HepG2 (cell line): ENCODE data around the gene BYSL. TPM values are rescaled to one million over a fixed set of nuclear protein-coding genes. Genes with fewer than 3 reads are reported as not detected.

Experiments
- ATAD3A ChIP-seq: sonication (generic); formaldehyde crosslinking; IDR thresholded peaks from 2 replicates; pipeline ENCODE4 v1.4.0; 2020; ENCODE audit warnings: missing genetic modification reagents
- KLF6 ChIP-seq: IDR thresholded peaks from 2 replicates; pipeline ENCODE4 v1.8.0; 2016; ENCODE audit warnings: missing biosample characterization, missing genetic modification reagents
- KMT2B ChIP-seq: IDR thresholded peaks from 2 replicates; pipeline ENCODE4 v1.6.1; 2016; ENCODE audit warnings: missing genetic modification reagents, missing compliant biosample characterization
- PAXIP1 ChIP-seq: sonication (generic); formaldehyde crosslinking; conservative IDR thresholded peaks from 2 replicates; pipeline ENCODE4 v1.4.0; 2020; ENCODE audit warnings: mild to moderate bottlenecking, missing genetic modification reagents, moderate library complexity
- PLSCR1 ChIP-seq: sonication (generic); formaldehyde crosslinking; IDR thresholded peaks from 2 replicates; pipeline ENCODE4 v1.5.0; 2020; ENCODE audit warnings: missing genetic modification reagents, mild to moderate bottlenecking, borderline replicate concordance
- PREB ChIP-seq: sonication (generic); formaldehyde crosslinking; IDR thresholded peaks from 2 replicates; pipeline ENCODE4 v1.4.0; 2020; ENCODE audit warnings: missing genetic modification reagents
- RFXANK ChIP-seq: IDR thresholded peaks from 2 replicates; pipeline ENCODE4 v1.6.1; 2016
- ZBTB1 ChIP-seq: sonication (generic); formaldehyde crosslinking; IDR thresholded peaks from 2 replicates; pipeline ENCODE4 v1.4.0; 2020; ENCODE audit warnings: missing genetic modification reagents, borderline replicate concordance
- ZBTB7A ChIP-seq: sonication (generic); formaldehyde crosslinking; IDR thresholded peaks from 2 replicates; pipeline ENCODE4 v1.8.0; 2022; ENCODE audit warnings: mild to moderate bottlenecking, missing genetic modification reagents
- ZEB1 ChIP-seq: IDR thresholded peaks from 2 replicates; pipeline ENCODE4 v1.6.1; 2012; ENCODE audit warnings: mild to moderate bottlenecking, low read depth, inconsistent platforms; ENCODE audit not compliant: insufficient replicate concordance
- ZNF331 ChIP-seq: sonication (generic); formaldehyde crosslinking; IDR thresholded peaks from 2 replicates; pipeline ENCODE4 v1.4.0; 2020; ENCODE audit warnings: missing genetic modification reagents
- ZNF44 ChIP-seq: sonication (generic); formaldehyde crosslinking; IDR thresholded peaks from 2 replicates; pipeline ENCODE4 v1.5.1; 2020; ENCODE audit warnings: mild to moderate bottlenecking, missing genetic modification reagents
- ZNF441 ChIP-seq: sonication (generic); formaldehyde crosslinking; IDR thresholded peaks from 2 replicates; pipeline ENCODE4 v1.7.0; 2021; ENCODE audit warnings: missing genetic modification reagents, borderline replicate concordance
- ZNF557 ChIP-seq: sonication (generic); formaldehyde crosslinking; IDR thresholded peaks from 2 replicates; pipeline ENCODE4 v1.4.0; 2020; ENCODE audit warnings: missing genetic modification reagents
- ZNF614 ChIP-seq: IDR thresholded peaks from 2 replicates; pipeline ENCODE4 v1.6.1; 2018; ENCODE audit warnings: missing biosample characterization, missing genetic modification reagents, inconsistent platforms, borderline replicate concordance
- ZNF746 ChIP-seq: sonication (generic); formaldehyde crosslinking; IDR thresholded peaks from 2 replicates; pipeline ENCODE4 v1.8.0; 2022; ENCODE audit warnings: mild to moderate bottlenecking, missing genetic modification reagents
- ZSCAN20 ChIP-seq: sonication (generic); formaldehyde crosslinking; IDR thresholded peaks from 2 replicates; pipeline ENCODE4 v1.4.0; 2020; ENCODE audit warnings: missing genetic modification reagents, mild to moderate bottlenecking, borderline replicate concordance
- polyA plus RNA-seq, 8 experiments: library from polyadenylated mRNA; depleted of rRNA in 3 of 8; stranded (reverse) in 7 of 8; unstranded in 1 of 8; fragments of >200 nt; fragmentation: Illumina TruSeq in 4 of 8; extraction: Trizol in 4 of 8; gene quantifications; 2 replicates each; pipeline versions ENCODE4 v1.2.1 to v1.2.3, GENCODE V29; 2011 to 2016; ENCODE audit warnings: low read depth in 4 of 8, missing spikeins in 1 of 8, mixed read lengths in 1 of 8; ENCODE audit not compliant: insufficient read depth in 1 of 8
- total RNA-seq, 5 experiments: library from RNA; depleted of rRNA; stranded (reverse); fragments of >200 nt; fragmentation: Illumina TruSeq; extraction: Trizol; gene quantifications; 2 replicates each; pipeline ENCODE4 v1.2.3, GENCODE V29; 2016; ENCODE audit warnings: low read depth in 1 of 5
- TF ChIP-seq, protein P1 (sequence below): sonication (generic); formaldehyde crosslinking; IDR thresholded peaks from 2 replicates; pipeline ENCODE4 v1.8.1; 2023; ENCODE audit warnings: missing genetic modification reagents, inconsistent platforms, borderline replicate concordance
- TF ChIP-seq, protein P2 (sequence below): sonication (generic); formaldehyde crosslinking; IDR thresholded peaks from 2 replicates; pipeline ENCODE4 v1.4.0; 2020; ENCODE audit warnings: mild to moderate bottlenecking, missing genetic modification reagents, borderline replicate concordance
- TF ChIP-seq, protein P3 (sequence below): sonication (generic); formaldehyde crosslinking; IDR thresholded peaks from 2 replicates; pipeline ENCODE4 v1.4.0; 2020; ENCODE audit warnings: missing genetic modification reagents

BYSL gene
- total and polyA plus RNA-seq, 2 of the 13 experiments (the other 11 are each of a cell fraction or from before 2014, with no cell fraction given): 27.9 to 28.6 TPM

DNA sequence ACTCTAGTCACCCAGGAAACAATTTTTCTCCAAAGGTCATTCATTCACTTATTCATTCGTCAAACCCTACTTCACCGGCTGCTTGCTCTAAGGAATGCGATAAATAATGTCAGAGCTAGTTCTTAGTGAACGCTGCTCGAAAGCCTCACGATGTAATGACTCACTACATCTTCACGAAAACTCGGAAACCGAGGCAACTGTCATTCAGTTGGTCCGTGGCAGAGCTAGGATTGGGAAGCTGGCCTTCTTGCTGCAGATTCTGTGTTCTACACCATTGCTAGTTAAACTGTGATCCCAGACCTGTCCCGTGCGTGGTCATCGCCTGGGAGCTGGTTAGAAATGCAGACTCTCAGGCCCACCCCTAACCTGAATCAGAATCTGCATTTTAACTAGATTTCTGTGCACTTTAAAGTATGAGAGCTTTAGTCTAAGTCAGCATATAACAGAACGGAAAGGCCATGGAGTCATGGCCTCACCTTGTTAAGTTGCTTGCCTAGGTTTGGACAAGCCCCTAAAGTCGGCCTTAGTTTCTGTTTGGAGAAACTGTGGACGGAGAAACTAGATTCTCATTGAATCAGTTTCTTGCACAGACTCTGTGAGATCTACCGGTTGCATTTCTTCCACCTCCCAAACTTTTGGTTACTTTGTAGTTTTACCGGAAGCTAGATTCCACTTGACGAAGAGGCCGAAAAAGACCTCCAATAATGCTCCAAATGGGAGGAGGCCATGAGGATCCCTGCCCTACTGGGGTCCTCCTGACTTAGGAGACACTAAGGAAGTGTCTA lies 21.0 kb downstream of the BYSL start (continued):
- TF ChIP-seq PLSCR1 (no peak), ZBTB7A (CRISPR knock-in tag) (peak; percentile 23; the same call in 1 of the 2 replicates), ZSCAN20 (CRISPR knock-in tag) (0 out of 2 replicates have a peak, but pooled peaks have one; percentile 11), ZNF557 (no peak), PAXIP1 (CRISPR knock-in tag) (no peak), PREB (CRISPR knock-in tag) (no peak), ZNF44 (CRISPR knock-in tag) (no peak), ZNF441 (CRISPR knock-in tag) (0 out of 2 replicates have a peak, but pooled peaks have one; percentile 24), ATAD3A (CRISPR knock-in tag) (no peak), ZNF614 (CRISPR knock-in tag) (no peak), ZEB1 (no peak), KMT2B (peak; percentile 34; the same call in 1 of the 2 replicates), RFXANK (CRISPR knock-in tag) (no peak), ZNF331 (no peak), ZNF746 (no peak), KLF6 (CRISPR knock-in tag) (no peak), ZBTB1 (no peak)
- TF ChIP-seq, protein P1, sequence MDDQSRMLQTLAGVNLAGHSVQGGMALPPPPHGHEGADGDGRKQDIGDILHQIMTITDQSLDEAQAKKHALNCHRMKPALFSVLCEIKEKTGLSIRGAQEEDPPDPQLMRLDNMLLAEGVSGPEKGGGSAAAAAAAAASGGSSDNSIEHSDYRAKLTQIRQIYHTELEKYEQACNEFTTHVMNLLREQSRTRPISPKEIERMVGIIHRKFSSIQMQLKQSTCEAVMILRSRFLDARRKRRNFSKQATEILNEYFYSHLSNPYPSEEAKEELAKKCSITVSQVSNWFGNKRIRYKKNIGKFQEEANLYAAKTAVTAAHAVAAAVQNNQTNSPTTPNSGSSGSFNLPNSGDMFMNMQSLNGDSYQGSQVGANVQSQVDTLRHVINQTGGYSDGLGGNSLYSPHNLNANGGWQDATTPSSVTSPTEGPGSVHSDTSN (CRISPR knock-in tag): no peak
- TF ChIP-seq, protein P2, sequence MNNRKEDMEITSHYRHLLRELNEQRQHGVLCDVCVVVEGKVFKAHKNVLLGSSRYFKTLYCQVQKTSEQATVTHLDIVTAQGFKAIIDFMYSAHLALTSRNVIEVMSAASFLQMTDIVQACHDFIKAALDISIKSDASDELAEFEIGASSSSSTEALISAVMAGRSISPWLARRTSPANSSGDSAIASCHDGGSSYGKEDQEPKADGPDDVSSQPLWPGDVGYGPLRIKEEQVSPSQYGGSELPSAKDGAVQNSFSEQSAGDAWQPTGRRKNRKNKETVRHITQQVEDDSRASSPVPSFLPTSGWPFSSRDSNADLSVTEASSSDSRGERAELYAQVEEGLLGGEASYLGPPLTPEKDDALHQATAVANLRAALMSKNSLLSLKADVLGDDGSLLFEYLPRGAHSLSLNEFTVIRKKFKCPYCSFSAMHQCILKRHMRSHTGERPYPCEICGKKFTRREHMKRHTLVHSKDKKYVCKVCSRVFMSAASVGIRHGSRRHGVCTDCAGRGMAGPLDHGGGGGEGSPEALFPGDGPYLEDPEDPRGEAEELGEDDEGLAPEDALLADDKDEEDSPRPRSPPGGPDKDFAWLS (CRISPR knock-in tag): no peak
- TF ChIP-seq, protein P3, sequence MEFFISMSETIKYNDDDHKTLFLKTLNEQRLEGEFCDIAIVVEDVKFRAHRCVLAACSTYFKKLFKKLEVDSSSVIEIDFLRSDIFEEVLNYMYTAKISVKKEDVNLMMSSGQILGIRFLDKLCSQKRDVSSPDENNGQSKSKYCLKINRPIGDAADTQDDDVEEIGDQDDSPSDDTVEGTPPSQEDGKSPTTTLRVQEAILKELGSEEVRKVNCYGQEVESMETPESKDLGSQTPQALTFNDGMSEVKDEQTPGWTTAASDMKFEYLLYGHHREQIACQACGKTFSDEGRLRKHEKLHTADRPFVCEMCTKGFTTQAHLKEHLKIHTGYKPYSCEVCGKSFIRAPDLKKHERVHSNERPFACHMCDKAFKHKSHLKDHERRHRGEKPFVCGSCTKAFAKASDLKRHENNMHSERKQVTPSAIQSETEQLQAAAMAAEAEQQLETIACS: no peak
